DOHH2 (cell line): ENCODE measurements around the gene LRP10.

Experiments
- H3F3A ChIP-seq: fragments of 200-600 bp; sonication (generic), shearing (Covaris generic); 2 replicates; pipeline ENCODE4 v1.6.0; 2016; ENCODE audit warnings: antibody characterized with exemption, mild to moderate bottlenecking; ENCODE audit not compliant: control insufficient read depth, insufficient read depth
- H3K27ac ChIP-seq: fragments of 200-600 bp; sonication (generic); 2 replicates; pipeline ENCODE4 v1.5.1; 2014; ENCODE audit warnings: low read depth, mild to moderate bottlenecking, low read length, moderate library complexity
- H3K27me3 ChIP-seq: fragments of 200-600 bp; sonication (generic); 2 replicates; pipeline ENCODE4 v1.6.1; 2014; ENCODE audit warnings: mild to moderate bottlenecking, low read length, mixed read lengths; ENCODE audit not compliant: control insufficient read depth
- H3K36me3 ChIP-seq: fragments of 200-600 bp; sonication (generic); 2 replicates; pipeline ENCODE4 v1.6.1; 2014; ENCODE audit warnings: mild to moderate bottlenecking, low read length, moderate library complexity, mixed read lengths; ENCODE audit not compliant: control insufficient read depth
- H3K4me1 ChIP-seq: fragments of 200-600 bp; sonication (generic); 2 replicates; pipeline ENCODE4 v1.6.1; 2014; ENCODE audit warnings: mild to moderate bottlenecking, low read length, mixed read lengths; ENCODE audit not compliant: control insufficient read depth
- H3K4me2 ChIP-seq: fragments of 200-600 bp; sonication (generic); 2 replicates; pipeline ENCODE4 v1.6.0; 2014; ENCODE audit warnings: mild to moderate bottlenecking, low read length, moderate library complexity
- H3K4me3 ChIP-seq: fragments of 200-600 bp; sonication (generic); 2 replicates; pipeline ENCODE4 v1.5.1; 2014; ENCODE audit warnings: mild to moderate bottlenecking, low read length, mixed read lengths
- H3K79me2 ChIP-seq: fragments of 200-600 bp; sonication (generic); 2 replicates; pipeline ENCODE4 v1.6.1; 2014; ENCODE audit warnings: mild to moderate bottlenecking, low read length, mixed read lengths; ENCODE audit not compliant: control insufficient read depth
- H3K9me2 ChIP-seq: fragments of 200-600 bp; sonication (generic); replicated peaks from 2 replicates; pipeline ENCODE4 v1.6.1; 2014; ENCODE audit warnings: mild to moderate bottlenecking, low read length, mixed read lengths; ENCODE audit not compliant: control insufficient read depth
- H3K9me3 ChIP-seq: fragments of 200-600 bp; sonication (generic); 2 replicates; pipeline ENCODE4 v1.6.1; 2014; ENCODE audit warnings: antibody characterized with exemption, low read length, mixed read lengths; ENCODE audit not compliant: control insufficient read depth, insufficient read depth
- H4K20me1 ChIP-seq: fragments of 200-600 bp; sonication (generic); 2 replicates; pipeline ENCODE4 v1.6.0; 2014; ENCODE audit warnings: low read depth, mild to moderate bottlenecking, antibody characterized with exemption, low read length, moderate library complexity; ENCODE audit not compliant: control insufficient read depth, insufficient read depth
- CTCF ChIP-seq: fragments of 200-600 bp; sonication (generic); IDR thresholded peaks from one replicate; pipeline ENCODE4 v1.5.1; 2014; ENCODE audit warnings: antibody characterized with exemption, mild to moderate bottlenecking, low read depth, low read length; ENCODE audit not compliant: poor library complexity, severe bottlenecking
- EZH2phosphoT487 ChIP-seq: fragments of 200-600 bp; sonication (generic); IDR thresholded peaks from 2 replicates; pipeline ENCODE4 v1.6.1; 2017; ENCODE audit warnings: borderline replicate concordance, mild to moderate bottlenecking, antibody characterized with exemption, low read length, moderate library complexity, mixed read lengths

Gene LRP10

GRCh38 chr14:22898302-22899090 is 27.0 kb downstream of the LRP10 start:
- Histone ChIP-seq H3K36me3 (peaks cover 46% of the 10 kb centered on the region), H3K9me2 (no peaks in the 10 kb centered on the region), H4K20me1 (peaks cover 2% of the 10 kb centered on the region; the same call in 1 of the 2 replicates), H3K27ac (no peak overlapping the region), H3K9me3 (no peaks in the 10 kb centered on the region), H3K79me2 (no peaks in the 10 kb centered on the region), H3K4me1 (peaks cover 18% of the 10 kb centered on the region), H3K27me3 (no peaks in the 10 kb centered on the region), H3K4me2 (no peak overlapping the region), H3F3A (peaks cover 20% of the 10 kb centered on the region), H3K4me3 (no peak overlapping the region)
- TF ChIP-seq EZH2phosphoT487 (no peak), CTCF (no peak)

- no peaks in the 10 kb centered on the region for H3K9me3 ChIP-seq
- H3K4me2 ChIP-seq, result no peak overlapping the region
- no peaks in the 10 kb centered on the region for H3K79me2 ChIP-seq
- no peaks in the 10 kb centered on the region for H3K27me3 ChIP-seq
- peaks cover 2% of the 10 kb centered on the region; the same call in 1 of the 2 replicates for H4K20me1 ChIP-seq
- peaks cover 8% of the 10 kb centered on the region for H3K4me1 ChIP-seq
- no peak overlapping the region for H3K4me3 ChIP-seq
- H3K36me3 ChIP-seq, result peaks cover 64% of the 10 kb centered on the region
- H3F3A ChIP-seq, result peaks cover 20% of the 10 kb centered on the region
- TF ChIP-seq CTCF, result peak; percentile 67
- no peak for TF ChIP-seq EZH2phosphoT487
- no peak overlapping the region; the same call in 1 of the 2 replicates for H3K27ac ChIP-seq
- H3K9me2 ChIP-seq, result no peaks in the 10 kb centered on the region
Observed at GRCh38 chr14:22900081-22900799, 28.7 kb downstream of the LRP10 start.

- H3K36me3 ChIP-seq, result peaks cover 79% of the 10 kb centered on the region
- H3K9me2 ChIP-seq, result no peaks in the 10 kb centered on the region
Observed at GRCh38 chr14:22901799-22902198, 30.3 kb downstream of the LRP10 start.

GRCh38 chr14:22903742-22904087 is 32.2 kb downstream of the LRP10 start:
- Histone ChIP-seq H3K4me1 (peaks cover 8% of the 10 kb centered on the region), H3K9me3 (no peaks in the 10 kb centered on the region), H3K27me3 (no peaks in the 10 kb centered on the region), H3K27ac (no peak overlapping the region), H4K20me1 (peaks cover 2% of the 10 kb centered on the region; the same call in 1 of the 2 replicates), H3K9me2 (no peaks in the 10 kb centered on the region), H3K4me2 (no peak overlapping the region), H3K36me3 (peaks cover 92% of the 10 kb centered on the region), H3K4me3 (no peak overlapping the region), H3F3A (peaks cover 15% of the 10 kb centered on the region), H3K79me2 (no peaks in the 10 kb centered on the region)
- no peak for TF ChIP-seq EZH2phosphoT487
- no peak for TF ChIP-seq CTCF

More at GRCh38 chr14:22901799-22902198, 30.3 kb downstream of the LRP10 start:
- peaks cover 2% of the 10 kb centered on the region; the same call in 1 of the 2 replicates for H4K20me1 ChIP-seq
- no peaks in the 10 kb centered on the region for H3K79me2 ChIP-seq
- no peak overlapping the region for H3K4me2 ChIP-seq
- TF ChIP-seq EZH2phosphoT487, result no peak
- H3K27me3 ChIP-seq, result no peaks in the 10 kb centered on the region
- H3K4me1 ChIP-seq, result peaks cover 8% of the 10 kb centered on the region
- no peaks in the 10 kb centered on the region for H3K9me3 ChIP-seq
- no peak overlapping the region for H3K27ac ChIP-seq
- no peak overlapping the region for H3K4me3 ChIP-seq
- peaks cover 15% of the 10 kb centered on the region for H3F3A ChIP-seq
